Measurements from ENCODE around the gene GARIN5A.

The GARIN5A gene

GRCh38 chr19:50507376-50507775, 30.7 kb upstream of the GARIN5A start:
- no peak for DNase-seq

- DNase-seq = no peak
Observed at GRCh38 chr19:50506700-50507099, 30.1 kb upstream of the GARIN5A start.

- DNase-seq = no peak
Observed at GRCh38 chr19:50505856-50506611, 29.4 kb upstream of the GARIN5A start.

- no peak for DNase-seq
Observed at GRCh38 chr19:50501568-50502475, 25.2 kb upstream of the GARIN5A start.

- DNase-seq = no peak
Observed at GRCh38 chr19:50501186-50501567, 24.5 kb upstream of the GARIN5A start.

- no peak for DNase-seq
Observed at GRCh38 chr19:50500753-50501151, 24.1 kb upstream of the GARIN5A start.

- DNase-seq = no peak
Observed at GRCh38 chr19:50500060-50500752, 23.6 kb upstream of the GARIN5A start.

- DNase-seq = no peak
Observed at GRCh38 chr19:50498219-50499056, 21.8 kb upstream of the GARIN5A start.

GRCh38 chr19:50497022-50497405, 20.4 kb upstream of the GARIN5A start:
- DNase-seq = no peak

- no peak for DNase-seq
Observed at GRCh38 chr19:50496189-50497021, 19.8 kb upstream of the GARIN5A start.

- no peak for DNase-seq
Observed at GRCh38 chr19:50495020-50495531, 18.4 kb upstream of the GARIN5A start.

GRCh38 chr19:50494186-50495019, 17.8 kb upstream of the GARIN5A start:
- DNase-seq = no peak

- DNase-seq = no peak
Observed at GRCh38 chr19:50493171-50493570, 16.5 kb upstream of the GARIN5A start.

GRCh38 chr19:50492303-50493052, 15.8 kb upstream of the GARIN5A start:
- DNase-seq = no peak

- DNase-seq = no peak
Observed at GRCh38 chr19:50490991-50491472, 14.4 kb upstream of the GARIN5A start.

- no peak for DNase-seq
Observed at GRCh38 chr19:50490411-50490811, 13.8 kb upstream of the GARIN5A start.

- no peak for DNase-seq
Observed at GRCh38 chr19:50489461-50490011, 12.9 kb upstream of the GARIN5A start.

GRCh38 chr19:50488389-50489194, 11.9 kb upstream of the GARIN5A start:
- no peak for DNase-seq

Data from NK-92 treated with Interleukin-12 subunit alpha and Interleukin-12 subunit beta, amount 100 ng/mL, for 24 hours (cell line).